GM12872 (cell line): ENCODE data around the gene FBXO17.

ENCODE experiments used
- CTCF ChIP-seq: IDR thresholded peaks from 3 replicates; pipeline ENCODE4 v1.5.1; 2011; ENCODE audit warnings: low read depth, mild to moderate bottlenecking, low read length, moderate library complexity; ENCODE audit not compliant: insufficient read depth

FBXO17 gene

GRCh38 chr19:38921420-38922274, 53.9 kb downstream of the FBXO17 start:
- TF ChIP-seq CTCF: no peak

- no peak for TF ChIP-seq CTCF
Observed at GRCh38 chr19:38920602-38921419, 54.7 kb downstream of the FBXO17 start.

- no peak for TF ChIP-seq CTCF
Observed at GRCh38 chr19:38919837-38920601, 55.5 kb downstream of the FBXO17 start.

- TF ChIP-seq CTCF: no peak
Observed at GRCh38 chr19:38918526-38918925, 57.0 kb downstream of the FBXO17 start.

GRCh38 chr19:38917921-38918491, 57.5 kb downstream of the FBXO17 start:
- no peak for TF ChIP-seq CTCF

- TF ChIP-seq CTCF: no peak
Observed at GRCh38 chr19:38917516-38917915, 58.0 kb downstream of the FBXO17 start.
